ENCODE data around the gene MAGEF1.

MAGEF1 gene

GRCh38 chr3:184663756-184664155 lies 48.1 kb downstream of the MAGEF1 start:
- DNase-seq = no peak

GRCh38 chr3:184663356-184663755 lies 48.5 kb downstream of the MAGEF1 start:
- no peak for DNase-seq

GRCh38 chr3:184662187-184662586 lies 49.7 kb downstream of the MAGEF1 start:
- no peak for DNase-seq

GRCh38 chr3:184660931-184661330 lies 50.9 kb downstream of the MAGEF1 start:
- no peak for DNase-seq

Data from inflammatory macrophage treated with lipopolysaccharide for 4 hours (primary cell).